Measurements from ENCODE around the gene ECHDC3.
A peak's percentile ranks its signal among the peaks of the same experiment; 100 is the strongest.

The ECHDC3 gene

DNA sequence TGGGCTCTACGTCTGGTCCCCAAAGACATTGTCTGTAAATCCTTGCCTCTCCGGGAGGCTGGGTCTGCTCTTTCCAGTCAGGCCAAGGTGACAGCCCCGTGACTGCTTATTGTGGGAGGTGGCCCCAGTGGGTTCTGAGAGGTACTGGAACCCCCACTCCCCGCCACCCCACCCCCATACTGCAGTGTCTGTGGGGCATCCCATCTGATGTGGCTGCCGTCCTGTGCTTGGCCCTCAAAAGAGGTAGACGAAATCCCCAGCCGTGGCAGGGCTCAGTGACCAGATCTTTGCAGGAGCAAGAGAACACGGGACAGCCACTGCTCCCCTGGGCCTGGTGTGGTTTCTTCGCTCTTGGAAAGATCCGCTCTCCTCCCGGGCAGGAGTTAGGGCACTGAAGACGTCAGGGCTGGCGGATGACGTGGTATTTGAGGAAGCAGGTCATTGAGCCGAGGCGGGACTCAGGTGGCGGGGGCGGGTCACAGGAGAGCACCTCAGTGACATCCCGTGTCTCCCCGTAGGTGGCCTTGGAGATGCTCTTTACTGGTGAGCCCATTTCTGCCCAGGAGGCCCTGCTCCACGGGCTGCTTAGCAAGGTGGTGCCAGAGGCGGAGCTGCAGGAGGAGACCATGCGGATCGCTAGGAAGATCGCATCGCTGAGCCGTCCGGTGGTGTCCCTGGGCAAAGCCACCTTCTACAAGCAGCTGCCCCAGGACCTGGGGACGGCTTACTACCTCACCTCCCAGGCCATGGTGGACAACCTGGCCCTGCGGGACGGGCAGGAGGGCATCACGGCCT is 20.7 kb downstream of the ECHDC3 start:
- peak in 1 of 42 donors; percentile 27 for DNase-seq
- intact Hi-C loops (cut with DNase I), result no loop called here

DNA sequence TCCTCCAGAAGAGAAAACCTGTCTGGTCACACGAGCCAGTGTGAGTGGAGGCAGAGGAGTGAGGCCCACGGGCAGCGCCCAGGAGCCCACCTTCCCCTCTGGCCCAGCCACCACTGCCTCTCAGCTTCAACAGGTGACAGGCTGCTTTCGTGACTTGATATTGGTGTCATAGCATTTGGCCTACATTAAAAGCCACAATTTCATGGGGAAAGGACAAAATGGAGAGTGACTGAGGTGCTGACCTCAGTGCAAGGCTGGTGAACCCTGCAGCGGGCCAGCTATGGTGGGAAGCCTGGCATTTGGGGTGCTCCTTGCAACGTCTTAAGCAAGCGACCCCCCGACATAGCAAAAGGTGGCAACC is 21.3 kb downstream of the ECHDC3 start:
- peak in 1 of 42 donors; percentile 30 for DNase-seq
- intact Hi-C loops (cut with DNase I), result no loop called here

GRCh38 chr10:11765141-11765540 is 23.0 kb downstream of the ECHDC3 start:
- peak in 1 of 42 donors; percentile 36 for DNase-seq

DNA sequence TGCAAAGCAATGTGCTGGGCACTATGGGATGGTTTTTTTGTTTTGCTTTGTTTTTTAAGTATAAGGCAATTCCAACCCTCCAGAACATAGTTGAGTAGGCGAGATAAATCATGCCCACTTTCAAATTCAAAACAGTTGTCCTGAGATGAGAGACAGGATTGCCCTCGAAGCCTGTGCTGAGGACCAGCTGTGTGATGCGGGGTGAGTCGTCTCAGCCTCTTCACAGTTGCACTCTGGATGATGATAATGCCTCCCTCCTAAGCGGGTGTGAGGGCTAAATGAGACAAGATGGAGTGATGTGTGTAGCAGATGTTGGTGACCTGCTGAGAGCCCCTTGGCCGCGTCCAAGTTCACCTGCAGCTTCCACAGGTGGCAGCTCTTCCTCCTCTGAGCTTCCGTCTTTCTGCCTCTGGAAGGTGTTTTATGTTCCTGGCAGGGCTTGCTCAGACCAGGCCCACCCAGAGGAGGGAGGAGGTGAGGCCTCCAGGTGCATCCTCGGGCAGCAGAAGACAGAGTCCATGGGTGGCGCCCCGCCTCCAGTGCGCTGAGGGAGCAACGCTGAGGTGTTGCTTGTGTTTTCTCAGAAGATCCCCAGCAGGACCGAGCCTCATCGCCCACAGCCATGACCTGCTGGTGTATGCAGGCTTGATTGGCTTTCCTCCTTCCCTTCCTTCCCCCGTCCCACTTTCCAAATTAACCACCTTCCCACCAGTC is 30.6 kb downstream of the ECHDC3 start:
- intact Hi-C loops (cut with DNase I), result no loop called here
- DNase-seq, result no peak

More at GRCh38 chr10:11765141-11765540, 23.0 kb downstream of the ECHDC3 start:
- intact Hi-C loops (cut with DNase I), result no loop called here

GRCh38 chr10:11773761-11774441 is 31.7 kb downstream of the ECHDC3 start:
- DNase-seq, result no peak
- intact Hi-C loops (cut with DNase I), result no loop called here

GRCh38 chr10:11775412-11775811 is 33.2 kb downstream of the ECHDC3 start:
- intact Hi-C loops (cut with DNase I), result no loop called here
- no peak for DNase-seq

DNA sequence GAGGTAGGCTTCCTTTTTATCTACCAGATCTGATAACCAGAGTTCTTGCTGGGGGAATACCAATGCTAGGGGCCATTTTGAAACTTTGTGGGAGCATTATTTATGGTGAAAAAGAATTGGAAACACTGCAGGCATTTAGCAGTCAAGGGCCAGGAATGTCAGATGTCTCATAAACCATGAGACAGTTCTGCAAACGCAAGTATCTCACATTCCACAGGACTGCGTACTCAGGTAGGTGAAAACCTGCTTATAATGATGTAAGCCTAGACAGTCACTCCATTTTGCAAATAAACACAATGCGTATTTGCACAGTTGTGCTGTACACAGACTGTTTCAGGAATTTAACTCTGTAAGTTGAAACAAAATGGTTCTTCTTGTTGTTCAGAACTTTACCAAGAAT is 33.9 kb downstream of the ECHDC3 start:
- intact Hi-C loops (cut with DNase I), result no loop called here

GRCh38 chr10:11781114-11781513 is 38.9 kb downstream of the ECHDC3 start:
- DNase-seq, result no peak
- intact Hi-C loops (cut with DNase I), result no loop called here

More for the DNA sequence above, 33.9 kb downstream of the ECHDC3 start:
- DNase-seq, result no peak

- intact Hi-C loops (cut with DNase I), result no loop called here
- peak in 4 of 42 donors; percentile 4 to 36 (median 10) for DNase-seq
Measured at GRCh38 chr10:11782793-11783557, 40.8 kb downstream of the ECHDC3 start.

- intact Hi-C loops (cut with DNase I), result no loop called here
- no peak for DNase-seq
Measured at GRCh38 chr10:11783558-11783865, 41.3 kb downstream of the ECHDC3 start.

DNA sequence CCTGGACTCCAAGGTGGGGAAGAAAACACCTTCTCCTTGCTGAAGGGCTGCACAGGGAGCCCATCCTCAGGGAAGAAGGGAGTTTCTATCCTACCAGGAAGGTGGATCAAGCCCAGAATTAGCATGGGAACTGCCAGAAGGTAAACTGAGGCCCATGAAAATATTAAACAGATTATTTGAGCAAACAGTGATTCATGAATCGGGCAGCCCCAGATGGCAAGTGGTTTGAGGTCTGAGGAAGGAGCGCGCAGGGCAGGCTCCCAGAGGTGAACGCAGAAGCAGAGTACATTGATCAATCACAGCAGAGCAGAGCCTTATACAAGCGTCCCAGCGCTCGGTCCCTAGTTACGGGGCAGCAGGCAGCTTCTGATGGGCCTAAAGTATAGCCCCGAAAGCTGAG is 45.2 kb downstream of the ECHDC3 start:
- no peak for DNase-seq
- intact Hi-C loops (cut with DNase I), result no loop called here

DNA sequence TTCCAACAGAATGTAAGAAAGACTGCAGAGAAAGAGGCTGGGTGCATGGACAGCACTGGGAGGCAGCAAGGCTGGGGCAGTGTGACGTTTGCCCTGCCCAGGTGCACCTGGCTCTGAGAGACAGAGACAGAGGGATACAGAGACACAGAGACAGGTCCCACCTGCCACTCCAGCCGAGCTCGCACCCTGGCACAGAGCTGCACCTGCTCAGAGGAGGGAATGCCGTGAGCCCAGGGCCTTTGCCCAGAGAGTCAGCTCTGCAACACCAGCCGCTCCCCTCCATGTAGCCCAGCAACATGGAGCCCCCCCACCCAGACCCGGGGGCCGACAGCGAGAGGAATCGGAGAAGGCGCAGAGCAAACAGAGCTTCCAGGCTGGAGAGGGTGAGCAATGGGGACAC is 45.7 kb downstream of the ECHDC3 start:
- intact Hi-C loops (cut with DNase I), result no loop called here
- no peak for DNase-seq

DNA sequence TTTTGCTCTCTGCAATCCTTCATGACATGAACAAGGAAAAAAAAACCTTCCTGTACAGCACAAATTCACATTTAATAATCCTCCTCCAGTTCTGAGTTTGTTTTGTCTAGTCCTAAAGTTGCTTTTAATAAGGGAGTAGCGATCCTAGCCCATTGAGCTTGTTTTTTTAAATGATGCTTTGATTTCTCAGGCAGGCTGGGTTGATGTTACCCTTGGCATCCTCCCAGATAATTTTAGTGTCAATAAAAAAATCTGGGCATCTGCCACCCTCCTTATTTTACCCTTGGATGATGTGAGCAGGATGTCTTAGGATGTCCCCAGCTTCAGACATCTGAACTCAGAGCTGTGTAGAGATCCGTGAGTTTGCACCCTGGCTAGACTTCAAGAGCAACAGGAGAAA is 47.1 kb downstream of the ECHDC3 start:
- intact Hi-C loops (cut with DNase I), result no loop called here
- DNase-seq, result no peak

- intact Hi-C loops (cut with DNase I), result loop anchor here (10.0 kb wide), 1 partner anchor 195 kb away; no protein-coding TSS in a partner anchor
- DNase-seq, result no peak
Measured at GRCh38 chr10:11789956-11790355, 47.8 kb downstream of the ECHDC3 start.

DNA sequence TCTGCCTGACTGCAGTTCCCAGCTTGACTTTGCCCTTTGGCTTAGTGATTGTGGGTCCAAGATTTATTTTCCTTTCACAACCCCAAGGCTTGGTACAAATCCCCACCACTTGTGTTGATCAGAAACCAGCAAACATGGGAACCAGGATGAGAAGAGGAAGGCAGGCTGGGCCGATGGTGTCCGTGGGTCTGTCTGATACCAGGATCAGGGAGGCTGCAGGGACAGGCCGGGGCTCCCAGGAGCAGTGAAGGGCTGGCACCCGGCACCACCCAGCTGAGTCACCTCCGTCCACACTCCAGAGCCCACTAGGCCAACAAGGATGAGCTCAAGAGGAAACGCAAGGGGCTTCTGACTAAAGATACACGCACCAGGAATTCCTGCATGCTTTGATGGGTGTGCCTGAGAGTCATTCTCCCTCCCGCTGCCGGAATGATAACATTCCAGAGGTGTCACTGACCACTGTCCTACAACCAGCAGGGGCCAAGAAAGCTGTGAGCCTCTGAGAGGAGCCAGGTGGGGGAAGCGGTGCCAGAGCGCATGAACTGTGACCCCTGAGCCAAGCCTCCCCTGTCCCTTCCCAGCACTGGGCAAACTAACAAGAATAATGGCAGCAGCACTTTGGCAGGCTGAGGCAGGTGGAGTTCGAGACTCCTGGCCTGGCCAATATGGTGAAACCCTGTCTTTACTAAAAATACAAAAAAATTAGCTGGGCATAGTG is 51.7 kb downstream of the ECHDC3 start:
- intact Hi-C loops (cut with DNase I), result loop anchor here (10.0 kb wide), 1 partner anchor 191 kb away; no protein-coding TSS in a partner anchor
- no peak for DNase-seq

- intact Hi-C loops (cut with DNase I), result loop anchor here (10.0 kb wide), 1 partner anchor 190 kb away; no protein-coding TSS in a partner anchor
Measured at GRCh38 chr10:11794566-11794965, 52.4 kb downstream of the ECHDC3 start.

DNA sequence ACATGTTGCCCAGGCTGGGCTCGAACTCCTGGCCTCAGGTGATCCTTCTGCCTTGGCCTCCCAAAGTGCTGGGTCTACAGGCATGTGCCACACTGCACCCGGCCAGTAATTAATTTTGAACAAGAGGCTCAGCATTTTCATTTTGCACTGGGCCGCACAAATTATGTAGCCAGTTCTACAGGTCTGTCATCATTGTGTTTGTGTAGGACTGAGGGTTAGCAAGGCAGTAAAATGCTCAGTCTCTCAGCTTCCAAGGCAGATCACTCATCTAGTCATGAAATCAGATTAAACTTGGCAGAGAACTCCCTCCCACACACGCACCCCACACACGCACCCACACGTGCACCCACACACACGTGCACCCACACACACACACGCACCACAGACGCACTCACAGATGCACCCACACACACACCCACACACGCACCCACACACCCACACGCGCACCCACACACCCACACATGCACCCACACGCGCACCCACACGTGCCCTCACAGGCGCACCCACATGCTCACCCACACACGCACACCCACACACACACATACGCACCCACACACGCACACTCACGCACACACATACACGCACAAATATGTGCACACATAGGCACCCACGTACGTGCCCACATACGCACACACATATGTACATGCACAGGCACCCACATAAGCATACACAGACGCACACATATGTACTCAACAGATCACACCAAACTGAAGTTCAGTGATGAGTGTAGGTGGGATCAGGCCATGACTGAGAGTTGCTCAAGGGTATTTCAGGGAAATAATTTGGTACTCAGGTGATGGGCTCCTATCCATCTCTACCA is 53.1 kb downstream of the ECHDC3 start:
- DNase-seq, result no peak
- intact Hi-C loops (cut with DNase I), result loop anchor here (10.0 kb wide), 1 partner anchor 189 kb away; no protein-coding TSS in a partner anchor

More at GRCh38 chr10:11794566-11794965, 52.4 kb downstream of the ECHDC3 start:
- DNase-seq, result no peak

GRCh38 chr10:11796474-11796873 is 54.3 kb downstream of the ECHDC3 start:
- DNase-seq, result no peak
- intact Hi-C loops (cut with DNase I), result loop anchor here (10.0 kb wide), 1 partner anchor 188 kb away; no protein-coding TSS in a partner anchor

Data from head of caudate nucleus (tissue), 42 donors.